H1 (cell line): ENCODE results near the gene ADAMTSL2. TPM values are rescaled to one million over a fixed set of nuclear protein-coding genes. Genes with fewer than 3 reads are reported as not detected.

Experiments used
- CTCF ChIA-PET: fragments of 300-600 bp; sonication (Branson Sonifier 250); formaldehyde crosslinking; loops from one replicate; lab custom pipeline; 2021; ENCODE audit not compliant: partially characterized antibody; lab: Charles Lee
- POLR2A ChIA-PET: fragments of 300-600 bp; sonication (Branson Sonifier 250); formaldehyde crosslinking; loops from one replicate; lab custom pipeline; 2021; ENCODE audit warnings: inconsistent platforms; ENCODE audit not compliant: partially characterized antibody; lab: Charles Lee
- DNase-seq, 2 experiments: peaks; one replicate each; pipeline versions ENCODE4 v3.0.0 to v3.0.0-alpha.2; 2010 to 2022; ENCODE audit warnings: low spot score in 2 of 2, low read depth in 1 of 2, mixed read lengths in 1 of 2
- FAIRE-seq: peaks from 2 replicates; lab custom pipeline; 2011; peaks lifted over from hg19 to GRCh38; lab: Jason Lieb, UNC
- H2AFZ ChIP-seq: 2 replicates; pipeline ENCODE4 v1.8.1; 2012; ENCODE audit warnings: low read length, inconsistent platforms
- H2AK5ac ChIP-seq: 2 replicates; pipeline ENCODE4 v1.6.1; 2013; ENCODE audit warnings: low read depth, low read length
- H2BK120ac ChIP-seq: replicated peaks from 2 replicates; pipeline ENCODE3; 2013; ENCODE audit warnings: low read depth, low read length, inconsistent platforms
- H2BK12ac ChIP-seq: 2 replicates; pipeline ENCODE4 v1.6.1; 2013; ENCODE audit warnings: low read depth, low read length
- H2BK15ac ChIP-seq: 2 replicates; pipeline ENCODE4 v1.6.1; 2013; ENCODE audit warnings: low read length
- H2BK20ac ChIP-seq: 2 replicates; pipeline ENCODE4 v1.6.1; 2013; ENCODE audit warnings: low read length
- H2BK5ac ChIP-seq: 2 replicates; pipeline ENCODE4 v1.6.1; 2013; ENCODE audit warnings: low read depth, low read length
- H3K14ac ChIP-seq: 2 replicates; pipeline ENCODE4 v1.6.1; 2013; ENCODE audit warnings: inconsistent platforms; ENCODE audit not compliant: insufficient read length
- H3K18ac ChIP-seq: 2 replicates; pipeline ENCODE4 v1.6.1; 2013; ENCODE audit warnings: low read length; ENCODE audit errors: extremely low read depth
- H3K23ac ChIP-seq: 2 replicates; pipeline ENCODE4 v1.6.1; 2013; ENCODE audit warnings: inconsistent platforms; ENCODE audit not compliant: insufficient read length
- H3K23me2 ChIP-seq: 2 replicates; pipeline ENCODE4 v1.6.1; 2013; ENCODE audit warnings: low read depth, low read length
- H3K27ac ChIP-seq: 2 replicates; pipeline ENCODE4 v1.6.1; 2011; ENCODE audit warnings: low read depth, low read length, inconsistent platforms
- H3K27me3 ChIP-seq, 4 experiments: replicated peaks in 1 of 4; 1 replicate in 1 of 4; 2 replicates in 3 of 4; pipeline versions ENCODE4 v1.6.1 to v1.8.1; 2011 to 2013; ENCODE audit warnings: low read length in 3 of 4, mild to moderate bottlenecking in 3 of 4, inconsistent platforms in 2 of 4, mixed read lengths in 2 of 4, moderate library complexity in 1 of 4; ENCODE audit not compliant: control insufficient read depth in 3 of 4, insufficient read depth in 3 of 4; ENCODE audit errors: extremely low read depth in 1 of 4
- H3K36me3 ChIP-seq, 4 experiments: 2 replicates each; pipeline versions ENCODE4 v1.6.1 to v1.8.1; 2011 to 2013; ENCODE audit warnings: mild to moderate bottlenecking in 4 of 4, low read length in 3 of 4, moderate library complexity in 2 of 4, control low read depth in 1 of 4, inconsistent platforms in 1 of 4; ENCODE audit not compliant: insufficient read depth in 4 of 4, control insufficient read depth in 2 of 4
- H3K4ac ChIP-seq: replicated peaks from 2 replicates; pipeline ENCODE3; 2013; ENCODE audit warnings: low read length, low read depth, mixed read lengths, inconsistent platforms; ENCODE audit not compliant: insufficient read length
- H3K4me1 ChIP-seq, 4 experiments: replicated peaks in 1 of 4; 1 replicate in 1 of 4; 2 replicates in 3 of 4; pipeline versions ENCODE4 v1.6.1 to v1.8.1; 2011 to 2013; ENCODE audit warnings: low read length in 3 of 4, inconsistent platforms in 2 of 4, mixed read lengths in 1 of 4; ENCODE audit not compliant: insufficient read depth in 4 of 4, control insufficient read depth in 3 of 4
- H3K4me2 ChIP-seq, 2 experiments: 2 replicates each; pipeline versions ENCODE4 v1.6.1 to v1.8.1; 2011 to 2013; ENCODE audit warnings: low read depth in 2 of 2, low read length in 2 of 2, control low read depth in 1 of 2, inconsistent platforms in 1 of 2, mild to moderate bottlenecking in 1 of 2; ENCODE audit not compliant: insufficient read depth in 1 of 2
- H3K4me3 ChIP-seq, 4 experiments: fragments of 200-600, 300-600 bp in 1 of 4; sonication (generic), shearing (Covaris generic), sonication (Bioruptor Twin) in 1 of 4; 2 replicates each; pipeline versions ENCODE4 v1.5.1 to v1.8.1; 2011 to 2016; ENCODE audit warnings: low read length in 4 of 4, low read depth in 3 of 4, control low read depth in 2 of 4, inconsistent platforms in 2 of 4, mild to moderate bottlenecking in 2 of 4, mixed read lengths in 1 of 4, moderate library complexity in 1 of 4; ENCODE audit not compliant: insufficient read depth in 2 of 4; ENCODE audit errors: extremely low read depth in 1 of 4
- H3K56ac ChIP-seq: replicated peaks from 2 replicates; pipeline ENCODE3; 2013; ENCODE audit warnings: low read depth, mild to moderate bottlenecking, mixed read lengths, low read length, inconsistent platforms; ENCODE audit not compliant: insufficient read length
- H3K79me1 ChIP-seq: 2 replicates; pipeline ENCODE4 v1.6.1; 2013; ENCODE audit warnings: low read depth, low read length, control low read depth
- H3K79me2 ChIP-seq, 2 experiments: 2 replicates each; pipeline versions ENCODE4 v1.6.1 to v1.8.1; 2012 to 2013; ENCODE audit warnings: low read length in 2 of 2, mild to moderate bottlenecking in 2 of 2, inconsistent platforms in 1 of 2; ENCODE audit not compliant: insufficient read depth in 2 of 2, control insufficient read depth in 1 of 2
- H3K9ac ChIP-seq, 4 experiments: replicated peaks in 1 of 4; 1 replicate in 1 of 4; 2 replicates in 3 of 4; pipeline versions ENCODE4 v1.6.1 to v1.8.1; 2011 to 2013; ENCODE audit warnings: low read depth in 3 of 4, low read length in 3 of 4, control low read depth in 2 of 4, mild to moderate bottlenecking in 2 of 4, moderate library complexity in 2 of 4, inconsistent platforms in 1 of 4; ENCODE audit errors: extremely low read depth in 1 of 4
- H3K9me3 ChIP-seq, 2 experiments: 2 replicates each; pipeline versions ENCODE4 v1.6.1 to v1.8.1; 2012 to 2013; ENCODE audit warnings: mild to moderate bottlenecking in 2 of 2, moderate library complexity in 2 of 2, control low read depth in 1 of 2, inconsistent platforms in 1 of 2, low read depth in 1 of 2, low read length in 1 of 2, mixed read lengths in 1 of 2; ENCODE audit not compliant: insufficient read depth in 2 of 2
- H4K20me1 ChIP-seq, 2 experiments: replicated peaks in 1 of 2; 2 replicates each; pipeline versions ENCODE3 to v1.8.1; 2011 to 2013; ENCODE audit warnings: inconsistent platforms in 2 of 2, low read length in 2 of 2, mild to moderate bottlenecking in 1 of 2; ENCODE audit not compliant: insufficient read depth in 2 of 2, control insufficient read depth in 1 of 2
- H4K5ac ChIP-seq: 2 replicates; pipeline ENCODE4 v1.6.1; 2013; ENCODE audit warnings: low read length, low read depth, mixed read lengths, inconsistent platforms; ENCODE audit not compliant: insufficient read length
- H4K8ac ChIP-seq: 2 replicates; pipeline ENCODE4 v1.8.0; 2013; ENCODE audit warnings: mild to moderate bottlenecking, moderate library complexity, low read length, inconsistent platforms; ENCODE audit not compliant: insufficient read depth; ENCODE audit errors: extremely low read depth
- H4K91ac ChIP-seq: replicated peaks from 2 replicates; pipeline ENCODE3; 2013; ENCODE audit warnings: low read length, mixed read lengths, inconsistent platforms; ENCODE audit not compliant: insufficient read length
- HDAC2 ChIP-seq, 2 experiments: fragments of 300-600 bp in 1 of 2; sonication (generic) in 1 of 2; IDR thresholded peaks; 2 replicates each; pipeline ENCODE4 v1.6.1; 2011 to 2012; ENCODE audit warnings: low read depth in 2 of 2, low read length in 2 of 2, mild to moderate bottlenecking in 2 of 2, moderate library complexity in 2 of 2, borderline replicate concordance in 1 of 2, inconsistent platforms in 1 of 2
- WGBS, 2 experiments: shearing (Covaris generic) in 1 of 2; methylation state at CpG; one replicate each; pipeline versions ENCODE4 v1.1.6 to v1.1.7; 2013 to 2015; ENCODE audit warnings: low lambda C conversion rate in 2 of 2, mixed read lengths in 2 of 2, inconsistent platforms in 1 of 2, low coverage in 1 of 2, missing lambda C conversion rate in 1 of 2; ENCODE audit not compliant: insufficient replicate concordance in 2 of 2, insufficient coverage in 1 of 2, insufficient read length in 1 of 2; ENCODE audit errors: extremely low coverage in 1 of 2, missing lambda C conversion rate in 1 of 2; 5-methylcytosine and 5-hydroxymethylcytosine counted together
- polyA plus RNA-seq, 7 experiments: library from polyadenylated mRNA; depleted of rRNA in 3 of 7; stranded (reverse) in 5 of 7; unstranded in 2 of 7; fragments of >200 nt in 5 of 7; fragments of 200-250 nt in 2 of 7; gene quantifications; 1 replicate in 5 of 7; 2 replicates in 1 of 7; 4 replicates in 1 of 7; pipeline versions ENCODE4 v1.2.1 to v1.2.3, GENCODE V29; 2011 to 2013; ENCODE audit warnings: missing spikeins in 2 of 7, mixed read lengths in 2 of 7
- total RNA-seq: library from RNA; stranded (reverse); fragmentation: NEBNext Ultra II Directional; extraction: Animal tissue kit (Norgen Biotek cat#: 25700); gene quantifications from 2 replicates; pipeline ENCODE4 v1.2.1, GENCODE V29; 2021

Gene ADAMTSL2
- total and polyA plus RNA-seq, 2 of the 8 experiments (the other 6 are each of a cell fraction or from before 2014, with no cell fraction given) = 0.74 to 0.76 TPM

GRCh38 chr9:133560311-133560710 is 25.8 kb downstream of the ADAMTSL2 start:
- no peak overlapping the region for H3K23ac ChIP-seq
- DNase-seq (no peak), FAIRE-seq (no peak)
- H3K27ac ChIP-seq = no peak overlapping the region
- ChIA-PET CTCF (interaction anchor here (0.8 to 1.4 kb wide), 7 partner anchors 10 to 182 kb away, joined by 3 to 6 read pairs (median 3); no protein-coding TSS in a partner anchor), POLR2A (interaction anchor here (0.9 to 1.2 kb wide), 2 partner anchors 22 to 35 kb away, joined by 3 read pairs; no protein-coding TSS in a partner anchor)
- no peaks in the 10 kb centered on the region for H4K20me1 ChIP-seq
- H2BK15ac ChIP-seq = peak overlapping the region; percentile 16; the same call in 1 of the 2 replicates
- H2BK120ac ChIP-seq = no peak overlapping the region
- no peaks in the 10 kb centered on the region for H3K23me2 ChIP-seq
- H3K79me2 ChIP-seq = no peaks in the 10 kb centered on the region
- H2AK5ac ChIP-seq = no peak overlapping the region
- H4K91ac ChIP-seq = no peak overlapping the region
- no peak overlapping the region for H4K5ac ChIP-seq
- no peak overlapping the region for H2BK5ac ChIP-seq
- H3K9me3 ChIP-seq = no peaks in the 10 kb centered on the region
- 91% methylated on average over 15 of the region's 15 CpGs; no CpG with 5 or more reads in 1 of the 2 experiments for WGBS, 2 experiments
- no peak overlapping the region for H3K4ac ChIP-seq
- H3K56ac ChIP-seq = no peak overlapping the region
- no peak overlapping the region for H2AFZ ChIP-seq
- no peak overlapping the region for H3K9ac ChIP-seq
- H3K18ac ChIP-seq = no peak overlapping the region
- no peaks in the 10 kb centered on the region for H3K36me3 ChIP-seq
- no peak overlapping the region for H4K8ac ChIP-seq
- no peaks in the 10 kb centered on the region; the same call in 1 of the 2 replicates for H3K79me1 ChIP-seq
- no peak overlapping the region for H3K4me3 ChIP-seq
- no peak overlapping the region for H2BK20ac ChIP-seq
- no peak overlapping the region for H3K4me2 ChIP-seq
- H3K27me3 ChIP-seq = no peaks in the 10 kb centered on the region; a peak in 1 of 7 replicates
- H3K4me1 ChIP-seq = peaks cover 9 to 18% (median 11%) of the 10 kb centered on the region in 4 experiments; a peak in 6 of 7 replicates
- H2BK12ac ChIP-seq = no peak overlapping the region
- no peak overlapping the region for H3K14ac ChIP-seq
- TF ChIP-seq HDAC2 (IDR thresholded peaks at IDR 0.05; ENCODE audit: borderline replicate concordance in 1 of 2, low read depth in 2 of 2, low read length in 2 of 2) = no peak
